T-cell (primary cell): ENCODE results near the gene MMRN2. TPM values are rescaled to one million over a fixed set of nuclear protein-coding genes. Genes with fewer than 3 reads are reported as not detected.
"Not testable (repeated sequence)": the region's sequence is repeated elsewhere in the genome, so short reads cannot be mapped to it uniquely, and the experiment has no call there.

Experiments
- ATAC-seq, 4 experiments: fragments of 200-7000 bp in 3 of 4; fragments of 150-1000 bp in 1 of 4; cut with Tn5 transposase; replicated peaks in 1 of 4; 1 replicate in 3 of 4; 2 replicates in 1 of 4; pipeline ENCODE4 v1.10.0; 2021; ENCODE audit warnings: moderate library complexity in 3 of 4, mild to moderate bottlenecking in 2 of 4, moderate number of reproducible peaks in 1 of 4
- CTCF ChIA-PET, 2 donors: fragments of 300-600 bp; sonication (Branson Sonifier 250); formaldehyde crosslinking; loops; one replicate each; lab custom pipeline; 2022; ENCODE audit warnings: antibody characterized with exemption in 2 of 2; lab: Charles Lee
- POLR2A ChIA-PET, 2 donors: fragments of 300-600 bp; sonication (Branson Sonifier 250); formaldehyde crosslinking; loops; one replicate each; lab custom pipeline; 2022; ENCODE audit warnings: antibody characterized with exemption in 2 of 2; lab: Charles Lee
- DNase-seq, 35 experiments: peaks; one replicate each; pipeline versions ENCODE4 v3.0.0 to v3.0.0-alpha.2; 2013 to 2023
- H3K27ac ChIP-seq: one replicate; pipeline ENCODE4 v1.5.1; 2013; ENCODE audit warnings: low read length
- H3K27me3 ChIP-seq, 2 experiments: replicated peaks in 1 of 2; 1 replicate in 1 of 2; 2 replicates in 1 of 2; pipeline versions ENCODE4 v1.6.1 to v1.7.0; 2013; ENCODE audit warnings: low read length in 1 of 2, mixed read lengths in 1 of 2; ENCODE audit not compliant: control insufficient read depth in 2 of 2, insufficient read depth in 2 of 2; ENCODE audit errors: extremely low read depth in 1 of 2
- H3K36me3 ChIP-seq, 2 donors: 1 replicate in 1 of 2; 2 replicates in 1 of 2; pipeline versions ENCODE4 v1.6.1 to v1.7.0; 2013; ENCODE audit warnings: low read length in 1 of 2; ENCODE audit not compliant: control insufficient read depth in 2 of 2, insufficient read depth in 1 of 2; ENCODE audit errors: extremely low read depth in 1 of 2
- H3K4me1 ChIP-seq, 2 experiments: 1 replicate in 1 of 2; 2 replicates in 1 of 2; pipeline versions ENCODE4 v1.6.1 to v1.7.0; 2013; ENCODE audit warnings: low read length in 2 of 2, mixed read lengths in 1 of 2; ENCODE audit not compliant: insufficient read depth in 2 of 2, control insufficient read depth in 1 of 2; ENCODE audit errors: extremely low read depth in 1 of 2
- H3K4me3 ChIP-seq, 2 donors: 1 replicate in 1 of 2; 2 replicates in 1 of 2; pipeline versions ENCODE4 v1.5.1 to v1.7.0; 2013; ENCODE audit warnings: mild to moderate bottlenecking in 2 of 2, low read length in 1 of 2, moderate library complexity in 1 of 2; ENCODE audit not compliant: control insufficient read depth in 1 of 2; ENCODE audit errors: extremely low read depth in 1 of 2
- H3K9me3 ChIP-seq: 2 replicates; pipeline ENCODE4 v1.7.0; 2013
- H3K27ac Mint-ChIP-seq, 2 donors: one replicate each; pipeline ENCODE4 v1.8.0; 2020 to 2021; ENCODE audit warnings: mild to moderate bottlenecking in 2 of 2, mixed read lengths in 2 of 2
- H3K27me3 Mint-ChIP-seq, 2 donors: one replicate each; pipeline ENCODE4 v1.8.0; 2021 to 2022; ENCODE audit warnings: mixed read lengths in 2 of 2
- H3K36me3 Mint-ChIP-seq: one replicate; pipeline ENCODE4 v1.8.0; 2021; ENCODE audit warnings: mixed read lengths
- H3K4me1 Mint-ChIP-seq, 3 donors: one replicate each; pipeline ENCODE4 v1.8.0; 2020 to 2022; ENCODE audit warnings: mixed read lengths in 3 of 3, mild to moderate bottlenecking in 1 of 3
- H3K4me3 Mint-ChIP-seq, 3 donors: one replicate each; pipeline ENCODE4 v1.8.0; 2020 to 2022; ENCODE audit warnings: mild to moderate bottlenecking in 3 of 3, mixed read lengths in 3 of 3, moderate library complexity in 3 of 3
- H3K9me3 Mint-ChIP-seq, 3 donors: one replicate each; pipeline ENCODE4 v1.8.0; 2020 to 2022; ENCODE audit warnings: mixed read lengths in 3 of 3
- WGBS: methylation state at CpG from one replicate; pipeline ENCODE4 v1.1.5; 2013; ENCODE audit warnings: missing lambda C conversion rate; ENCODE audit not compliant: insufficient coverage; 5-methylcytosine and 5-hydroxymethylcytosine counted together
- total RNA-seq, 35 experiments: library from RNA in 6 of 35; stranded (reverse) in 6 of 35; fragments of 120-200 nt in 1 of 35; gene quantifications; one replicate each; pipeline versions ENCODE4 v1.2.1 to v1.2.4 and lab custom pipeline; 2013 to 2026

The MMRN2 gene
- total RNA-seq, 5 donors from 2014 or later (not counting 1 experiment from before 2014, with no cell fraction given) = 0.09 to 0.96 (median 0.33) TPM; not detected in 1

DNA sequence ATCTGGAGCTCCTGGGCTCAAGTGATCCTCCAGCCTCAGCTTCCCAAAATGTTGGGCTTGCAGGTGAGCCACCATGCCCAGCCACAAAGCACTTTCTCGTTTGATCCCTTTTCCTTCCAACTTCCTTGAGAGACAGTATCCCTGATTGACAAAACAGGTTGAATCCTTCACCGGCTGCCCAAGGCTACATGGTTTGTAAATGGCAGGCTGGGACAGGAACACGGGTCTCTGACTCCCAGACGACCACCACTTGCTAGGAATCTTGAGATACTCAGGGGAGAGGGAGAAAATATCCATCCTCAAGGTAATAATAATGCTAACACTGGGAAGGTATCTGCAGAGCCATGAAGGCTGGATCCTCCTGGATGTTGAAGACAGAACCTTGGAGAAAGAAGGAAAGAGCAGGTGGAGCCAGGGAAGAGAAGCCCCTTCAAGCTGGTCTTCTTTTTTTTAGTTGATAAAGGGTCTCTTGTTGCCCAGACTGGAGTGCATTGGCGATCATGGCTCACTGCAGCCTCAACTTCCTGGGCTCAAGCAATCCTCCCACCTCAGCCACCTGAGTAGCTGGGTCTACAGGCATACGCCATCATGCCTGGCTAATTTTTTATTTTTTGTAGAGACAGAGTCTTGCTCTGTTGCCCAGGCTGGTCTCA, 19.8 kb downstream of the MMRN2 start:
- Histone ChIP-seq H3K4me3 (no peak overlapping the region), H3K27me3 (peaks cover 0 to 3% of the 10 kb centered on the region in 2 experiments), H3K9me3 (no peaks in the 10 kb centered on the region), H3K27ac (no peak overlapping the region), H3K4me1 (peaks cover 0 to 8% of the 10 kb centered on the region in 2 experiments), H3K36me3 (no peaks in the 10 kb centered on the region)
- H3K36me3 Mint-ChIP-seq = no peaks in the 10 kb centered on the region
- H3K4me3 Mint-ChIP-seq = no peak overlapping the region
- no peak overlapping the region for H3K27ac Mint-ChIP-seq
- CTCF ChIA-PET = interaction anchor here (0.7 to 1.1 kb wide), 4 partner anchors 23 to 796 kb away, joined by 3 to 11 read pairs (median 4); no protein-coding TSS in a partner anchor
- POLR2A ChIA-PET = interaction anchor here in 1 of 2 donors (0.6 kb wide), 1 partner anchor 196 kb away, joined by 3 read pairs; no protein-coding TSS in a partner anchor
- H3K4me1 Mint-ChIP-seq = peaks cover 0 to 2% (median 2%) of the 10 kb centered on the region in 3 donors
- no peaks in the 10 kb centered on the region for H3K9me3 Mint-ChIP-seq
- DNase-seq = no peak
- WGBS = no CpG with 5 or more reads among the region's 6 CpGs
- ATAC-seq = no peak
- H3K27me3 Mint-ChIP-seq = no peaks in the 10 kb centered on the region

DNA sequence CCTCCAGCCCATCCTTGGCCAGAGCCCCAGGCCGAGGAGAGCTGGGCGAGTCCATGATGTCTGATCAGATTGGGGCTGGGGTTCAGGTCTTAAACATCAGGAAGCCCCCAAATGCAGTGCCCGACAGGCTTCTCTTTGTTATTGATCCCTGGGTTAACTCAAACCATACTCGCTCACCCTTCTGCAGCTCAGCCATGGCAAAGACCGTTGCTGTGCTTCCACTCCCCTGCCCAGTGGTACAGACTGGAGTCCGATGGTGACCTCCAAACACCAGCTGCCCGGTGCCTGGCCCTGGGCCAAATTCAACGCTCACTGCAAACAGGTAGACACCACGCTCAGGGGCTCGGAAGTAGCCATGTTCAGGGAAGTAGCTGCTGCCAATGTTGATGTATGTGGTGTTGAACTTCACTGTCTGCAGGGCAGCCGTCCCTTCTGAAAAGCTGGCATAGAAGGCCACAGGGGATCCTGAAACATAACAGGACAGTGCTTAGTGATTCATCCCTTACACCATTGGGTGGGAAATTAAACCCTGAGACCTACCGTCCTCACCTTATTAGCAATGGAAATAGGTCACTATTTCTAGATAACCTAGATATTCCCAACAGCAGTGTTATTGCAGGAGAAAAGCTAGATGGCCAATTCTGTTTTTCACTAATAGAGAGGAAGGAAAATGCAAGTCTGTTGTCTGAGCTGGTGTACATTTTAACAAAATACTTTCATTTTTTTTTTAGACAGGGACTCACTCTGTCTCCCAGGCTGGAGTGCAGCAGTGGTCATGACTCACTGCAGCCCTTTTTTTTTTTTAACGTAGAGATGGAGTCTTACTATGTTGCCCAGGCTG, 20.5 kb downstream of the MMRN2 start:
- no peak overlapping the region for H3K27ac Mint-ChIP-seq
- no peak overlapping the region for H3K4me3 Mint-ChIP-seq
- peaks cover 0 to 2% (median 2%) of the 10 kb centered on the region in 3 donors for H3K4me1 Mint-ChIP-seq
- H3K27me3 ChIP-seq = peaks cover 0 to 3% of the 10 kb centered on the region in 2 experiments
- ChIA-PET CTCF (interaction anchor here (0.7 to 1.1 kb wide), 4 partner anchors 23 to 797 kb away, joined by 3 to 11 read pairs (median 4); no protein-coding TSS in a partner anchor), POLR2A (interaction anchor here in 1 of 2 donors (0.6 kb wide), 1 partner anchor 197 kb away, joined by 3 read pairs; no protein-coding TSS in a partner anchor)
- H3K9me3 Mint-ChIP-seq = no peaks in the 10 kb centered on the region
- no peaks in the 10 kb centered on the region for H3K36me3 Mint-ChIP-seq
- WGBS = 94% methylated on average over 9 of the region's 13 CpGs
- peaks cover 0 to 8% of the 10 kb centered on the region in 2 experiments for H3K4me1 ChIP-seq
- no peaks in the 10 kb centered on the region for H3K27me3 Mint-ChIP-seq
- no peaks in the 10 kb centered on the region for H3K9me3 ChIP-seq
- H3K36me3 ChIP-seq = no peaks in the 10 kb centered on the region
- no peak overlapping the region for H3K27ac ChIP-seq
- ATAC-seq (no peak), DNase-seq (peak in 1 of 35 experiments; percentile 21)
- no peak overlapping the region for H3K4me3 ChIP-seq

DNA sequence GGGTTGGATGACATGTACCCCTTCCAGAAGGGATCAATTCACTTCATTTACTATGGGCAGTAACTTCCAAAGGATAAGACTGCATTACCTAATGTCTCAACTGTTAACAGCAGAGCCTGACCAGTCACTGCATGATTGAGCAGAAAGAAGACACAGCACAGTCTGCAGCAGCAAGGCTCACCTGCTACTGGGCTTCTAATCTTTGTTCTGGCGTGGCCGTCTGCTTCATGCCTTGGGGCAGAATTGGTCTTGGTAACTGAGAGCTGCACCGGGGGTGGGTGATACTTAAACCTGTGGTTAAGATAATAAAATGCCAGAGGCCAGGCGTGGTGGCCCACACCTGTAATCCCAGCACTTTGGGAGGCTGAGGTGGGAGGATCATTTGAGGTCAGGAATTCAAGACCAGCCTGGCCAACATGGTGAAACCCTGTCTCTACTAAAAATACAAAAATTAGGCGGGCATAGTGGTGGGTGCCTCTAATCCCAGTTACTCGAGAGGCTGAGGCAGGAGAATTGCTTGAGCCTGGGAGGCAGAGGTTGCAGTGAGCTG, 23.2 kb downstream of the MMRN2 start:
- H3K36me3 ChIP-seq, H3K27me3 Mint-ChIP-seq, H3K36me3 Mint-ChIP-seq, DNase-seq, H3K4me3 Mint-ChIP-seq, ATAC-seq, H3K27me3 ChIP-seq, H3K27ac Mint-ChIP-seq, H3K4me3 ChIP-seq, H3K27ac ChIP-seq, H3K4me1 ChIP-seq, H3K4me1 Mint-ChIP-seq, H3K9me3 Mint-ChIP-seq, H3K9me3 ChIP-seq, POLR2A ChIA-PET, CTCF ChIA-PET: not testable (repeated sequence)
- WGBS = no CpG with 5 or more reads among the region's 6 CpGs

DNA sequence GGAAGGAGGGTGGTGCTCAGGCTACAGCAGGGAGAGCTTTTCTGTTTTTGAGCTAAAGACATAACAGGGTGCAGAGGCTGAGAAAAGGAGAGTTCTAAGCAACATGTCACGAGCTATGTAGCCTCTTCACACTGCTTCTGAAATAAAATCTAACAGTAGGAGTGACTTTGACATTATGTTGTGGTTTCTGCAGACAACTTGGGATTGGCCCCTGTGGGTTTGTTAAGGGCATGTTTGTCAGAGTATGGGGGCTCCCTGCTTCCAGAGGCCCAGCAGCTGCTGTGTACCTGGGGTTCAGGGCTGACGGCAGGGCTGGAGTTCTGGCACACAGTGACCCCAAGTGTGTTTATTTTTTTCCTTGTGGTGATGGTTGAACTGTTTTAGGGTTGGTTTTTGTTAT, 24.7 kb downstream of the MMRN2 start:
- no peaks in the 10 kb centered on the region for H3K4me1 Mint-ChIP-seq
- H3K36me3 Mint-ChIP-seq = peaks cover 3% of the 10 kb centered on the region
- ChIA-PET POLR2A (no interaction called here), CTCF (interaction anchor here in 1 of 2 donors (0.6 kb wide), 1 partner anchor 1034 kb away, joined by 3 read pairs; no protein-coding TSS in a partner anchor)
- no peaks in the 10 kb centered on the region for H3K4me1 ChIP-seq
- no peaks in the 10 kb centered on the region for H3K36me3 ChIP-seq
- H3K4me3 Mint-ChIP-seq = no peak overlapping the region
- H3K9me3 ChIP-seq = no peaks in the 10 kb centered on the region
- ATAC-seq (no peak), DNase-seq (no peak)
- no peak overlapping the region for H3K4me3 ChIP-seq
- no peak overlapping the region for H3K27ac Mint-ChIP-seq
- no peak overlapping the region for H3K27ac ChIP-seq
- no peaks in the 10 kb centered on the region for H3K27me3 Mint-ChIP-seq
- no peaks in the 10 kb centered on the region for H3K27me3 ChIP-seq
- no peaks in the 10 kb centered on the region for H3K9me3 Mint-ChIP-seq
- 60% methylated on average over 1 of the region's 2 CpGs for WGBS

DNA sequence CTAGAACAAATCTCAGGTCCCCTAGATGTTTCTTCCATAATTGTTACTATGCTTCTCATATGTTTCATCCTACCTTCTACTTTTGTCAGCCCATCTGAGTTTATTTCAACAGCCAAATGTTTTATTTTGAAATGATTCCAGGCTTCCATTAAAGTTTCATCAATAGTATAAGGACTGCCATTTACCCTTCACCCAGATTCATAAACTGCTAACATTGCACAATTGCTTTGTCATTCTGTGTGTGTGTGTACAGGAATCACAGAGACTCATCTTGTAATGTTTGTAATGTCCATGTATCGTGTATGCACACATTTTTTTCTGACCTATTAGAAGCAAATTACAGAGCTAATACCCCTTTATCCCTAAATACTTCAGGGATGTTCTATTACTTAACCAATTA, 25.5 kb downstream of the MMRN2 start:
- POLR2A ChIA-PET = no interaction called here
- Mint-ChIP-seq H3K27me3 (no peaks in the 10 kb centered on the region), H3K4me1 (no peaks in the 10 kb centered on the region), H3K4me3 (no peak overlapping the region), H3K9me3 (no peaks in the 10 kb centered on the region), H3K27ac (no peak overlapping the region), H3K36me3 (peaks cover 3% of the 10 kb centered on the region)
- DNase-seq (no peak), ATAC-seq (no peak)
- no peak overlapping the region for H3K4me3 ChIP-seq
- H3K36me3 ChIP-seq = no peaks in the 10 kb centered on the region
- no CpG with 5 or more reads among the region's 1 CpG for WGBS
- CTCF ChIA-PET = interaction anchor here (0.5 to 0.6 kb wide), 2 partner anchors 479 to 1033 kb away, joined by 3 read pairs; no protein-coding TSS in a partner anchor
- H3K27ac ChIP-seq = no peak overlapping the region
- H3K4me1 ChIP-seq = no peaks in the 10 kb centered on the region
- H3K9me3 ChIP-seq = no peaks in the 10 kb centered on the region
- H3K27me3 ChIP-seq = no peaks in the 10 kb centered on the region
